ENCODE results near the gene RPRD1B. TPM values are rescaled to one million over a fixed set of nuclear protein-coding genes. Genes with fewer than 3 reads are reported as not detected.
"Not testable (repeated sequence)": the region's sequence is repeated elsewhere in the genome, so short reads cannot be mapped to it uniquely, and the experiment has no call there.

RPRD1B gene
- total and polyA plus RNA-seq, 2 donors (not counting 3 experiments of a cell fraction or from before 2014, with no cell fraction given) = 13.0 to 29.3 TPM

- dilution Hi-C loops (cut with MboI; ENCODE audit: extremely low pct_ligation_motif_present, low sequenced_read_pairs) (no loop called here), intact Hi-C loops (cut with micrococcal nuclease) (no loop called here)
- ChIA-PET POLR2A (no interaction called here), CTCF (interaction anchor here (0.7 to 1.3 kb wide), 2 partner anchors 17 to 296 kb away, joined by 3 to 4 read pairs; no protein-coding TSS in a partner anchor)
- H3K4me1 ChIP-seq (ENCODE audit: control insufficient read depth, extremely low read depth, insufficient read depth, low read length) = peaks cover 2% of the 10 kb centered on the region
- H3K4me2 ChIP-seq (ENCODE audit: insufficient read depth, low read length) = no peak overlapping the region
- no peaks in the 10 kb centered on the region for H3K27me3 ChIP-seq (ENCODE audit: control insufficient read depth in 2 of 2, insufficient read depth in 2 of 2, low read length in 2 of 2)
- no peak overlapping the region for H2AFZ ChIP-seq (ENCODE audit: low read depth, low read length)
- TF ChIP-seq POLR2A (IDR thresholded peaks at IDR 0.05; ENCODE audit: low read depth, low read length) (no peak), MAX (IDR thresholded peaks at IDR 0.05; ENCODE audit: insufficient read depth, insufficient read length) (no peak), GATA2 (IDR thresholded peaks at IDR 0.05; ENCODE audit: insufficient read depth, insufficient read length, low read depth, low read length) (no peak), EZH2 (IDR thresholded peaks at IDR 0.05; ENCODE audit: borderline replicate concordance, low read depth, low read length, severe bottlenecking) (no peak), MYC (IDR thresholded peaks at IDR 0.05; ENCODE audit: low read depth, low read length) (no peak), FOS (IDR thresholded peaks at IDR 0.05; ENCODE audit: borderline replicate concordance, insufficient read depth, low read length) (no peak), JUN (IDR thresholded peaks at IDR 0.05; ENCODE audit: borderline replicate concordance, insufficient read depth, insufficient read length, low read depth) (no peak), POLR2AphosphoS5 (IDR thresholded peaks at IDR 0.05; ENCODE audit: insufficient read depth, low read depth, low read length) (no peak)
- TF ChIP-seq, protein P1, sequence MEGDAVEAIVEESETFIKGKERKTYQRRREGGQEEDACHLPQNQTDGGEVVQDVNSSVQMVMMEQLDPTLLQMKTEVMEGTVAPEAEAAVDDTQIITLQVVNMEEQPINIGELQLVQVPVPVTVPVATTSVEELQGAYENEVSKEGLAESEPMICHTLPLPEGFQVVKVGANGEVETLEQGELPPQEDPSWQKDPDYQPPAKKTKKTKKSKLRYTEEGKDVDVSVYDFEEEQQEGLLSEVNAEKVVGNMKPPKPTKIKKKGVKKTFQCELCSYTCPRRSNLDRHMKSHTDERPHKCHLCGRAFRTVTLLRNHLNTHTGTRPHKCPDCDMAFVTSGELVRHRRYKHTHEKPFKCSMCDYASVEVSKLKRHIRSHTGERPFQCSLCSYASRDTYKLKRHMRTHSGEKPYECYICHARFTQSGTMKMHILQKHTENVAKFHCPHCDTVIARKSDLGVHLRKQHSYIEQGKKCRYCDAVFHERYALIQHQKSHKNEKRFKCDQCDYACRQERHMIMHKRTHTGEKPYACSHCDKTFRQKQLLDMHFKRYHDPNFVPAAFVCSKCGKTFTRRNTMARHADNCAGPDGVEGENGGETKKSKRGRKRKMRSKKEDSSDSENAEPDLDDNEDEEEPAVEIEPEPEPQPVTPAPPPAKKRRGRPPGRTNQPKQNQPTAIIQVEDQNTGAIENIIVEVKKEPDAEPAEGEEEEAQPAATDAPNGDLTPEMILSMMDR (IDR thresholded peaks at IDR 0.05; ENCODE audit: extremely low read depth in 1 of 2, insufficient read depth in 1 of 2, low read depth in 1 of 2, low read length in 2 of 2) = no peak
- no peak for FAIRE-seq
- H4K20me1 ChIP-seq (replicated peaks; ENCODE audit: control insufficient read depth, extremely low read depth, insufficient read depth, low read length) = peaks cover 2% of the 10 kb centered on the region
- no peak for DNase-seq (ENCODE audit: low read depth, low spot score)
- H3K9me1 ChIP-seq (replicated peaks; ENCODE audit: control insufficient read depth, extremely low read depth, insufficient read depth, low read length) = no peaks in the 10 kb centered on the region
- H3K9ac ChIP-seq (replicated peaks; ENCODE audit: extremely low read depth, insufficient read depth, low read length) = no peak overlapping the region
- peaks cover 19% of the 10 kb centered on the region for H3K79me2 ChIP-seq (ENCODE audit: control insufficient read depth, insufficient read depth, low read length)
- BruUV-seq (replicated peaks) = no TSS peak
- H3K36me3 ChIP-seq (ENCODE audit: control insufficient read depth in 2 of 2, extremely low read depth in 1 of 2, insufficient read depth in 2 of 2, low read length in 2 of 2) = peaks cover 12 to 23% of the 10 kb centered on the region in 2 experiments
- no peaks in the 10 kb centered on the region for H3K9me3 ChIP-seq (replicated peaks; ENCODE audit: control insufficient read depth, insufficient read depth, low read length)
- no peak overlapping the region for H3K27ac ChIP-seq (ENCODE audit: insufficient read depth, low read depth, low read length)
- no peak overlapping the region for H3K4me3 ChIP-seq (replicated peaks in 1 of 3; ENCODE audit: insufficient read depth in 1 of 3, low read depth in 1 of 3, low read length in 3 of 3)
These were observed 25.2 kb upstream of the RPRD1B start for GRCh38 chr20:38008233-38008944.

GRCh38 chr20:38009416-38009815 is 24.1 kb upstream of the RPRD1B start:
- intact Hi-C loops (cut with micrococcal nuclease); POLR2A ChIA-PET; H3K9ac ChIP-seq (replicated peaks; ENCODE audit: extremely low read depth, insufficient read depth, low read length); dilution Hi-C loops (cut with MboI; ENCODE audit: extremely low pct_ligation_motif_present, low sequenced_read_pairs); H3K4me3 ChIP-seq (replicated peaks in 1 of 3; ENCODE audit: insufficient read depth in 1 of 3, low read depth in 1 of 3, low read length in 3 of 3); H4K20me1 ChIP-seq (replicated peaks; ENCODE audit: control insufficient read depth, extremely low read depth, insufficient read depth, low read length); H3K27ac ChIP-seq (ENCODE audit: insufficient read depth, low read depth, low read length); H3K9me3 ChIP-seq (replicated peaks; ENCODE audit: control insufficient read depth, insufficient read depth, low read length); H3K9me1 ChIP-seq (replicated peaks; ENCODE audit: control insufficient read depth, extremely low read depth, insufficient read depth, low read length); BruUV-seq (replicated peaks); H2AFZ ChIP-seq (ENCODE audit: low read depth, low read length); DNase-seq (ENCODE audit: low read depth, low spot score); H3K4me2 ChIP-seq (ENCODE audit: insufficient read depth, low read length); FAIRE-seq; H3K27me3 ChIP-seq (ENCODE audit: control insufficient read depth in 2 of 2, insufficient read depth in 2 of 2, low read length in 2 of 2): not testable (repeated sequence)
- H3K79me2 ChIP-seq (ENCODE audit: control insufficient read depth, insufficient read depth, low read length) = peaks cover 19% of the 10 kb centered on the region
- H3K36me3 ChIP-seq (ENCODE audit: control insufficient read depth in 2 of 2, extremely low read depth in 1 of 2, insufficient read depth in 2 of 2, low read length in 2 of 2) = peaks cover 12 to 25% of the 10 kb centered on the region in 2 experiments
- CTCF ChIA-PET = interaction anchor here (1.3 kb wide), 1 partner anchor 18 kb away, joined by 4 read pairs; no protein-coding TSS in a partner anchor
- H3K4me1 ChIP-seq (ENCODE audit: control insufficient read depth, extremely low read depth, insufficient read depth, low read length) = peaks cover 11% of the 10 kb centered on the region
